Measurements from ENCODE around the gene LARP1B.
A peak's percentile ranks its signal among the peaks of the same experiment; 100 is the strongest.
"Not testable (repeated sequence)": the region's sequence is repeated elsewhere in the genome, so short reads cannot be mapped to it uniquely, and the experiment has no call there.

The LARP1B gene

GRCh38 chr4:128060699-128061565, at the start of gene LARP1B:
Gene LARP1B, plus strand, starts transcription at chr4:128061312. Its CDS starts 13,640 bp downstream, at chr4:128074952.
- peak; percentile 90 for DNase-seq

GRCh38 chr4:128025319-128025718, 35.8 kb upstream of the LARP1B start:
- no peak for DNase-seq

- no peak for DNase-seq
These were observed 31.2 kb upstream of the LARP1B start for GRCh38 chr4:128029907-128030306.

- DNase-seq, result no peak
These were observed 29.2 kb upstream of the LARP1B start for GRCh38 chr4:128031756-128032384.

- no peak for DNase-seq
These were observed 21.5 kb upstream of the LARP1B start for GRCh38 chr4:128039568-128039967.

GRCh38 chr4:128047019-128047418, 14.1 kb upstream of the LARP1B start:
- DNase-seq, result not testable (repeated sequence)

- DNase-seq, result not testable (repeated sequence)
These were observed 13.6 kb upstream of the LARP1B start for GRCh38 chr4:128047514-128047913.

GRCh38 chr4:128051229-128051628, 9.9 kb upstream of the LARP1B start:
- not testable (repeated sequence) for DNase-seq

- not testable (repeated sequence) for DNase-seq
These were observed 6.2 kb upstream of the LARP1B start for GRCh38 chr4:128054907-128055306.

GRCh38 chr4:128055441-128056206, 5.5 kb upstream of the LARP1B start:
- not testable (repeated sequence) for DNase-seq

GRCh38 chr4:128056396-128056795, 4.7 kb upstream of the LARP1B start:
- no peak for DNase-seq

- no peak for DNase-seq
These were observed 902 bp upstream of the LARP1B start for GRCh38 chr4:128060121-128060698.

- DNase-seq, result peak; percentile 9
These were observed 739 bp downstream of the LARP1B start for GRCh38 chr4:128061566-128062536.

- not testable (repeated sequence) for DNase-seq
These were observed 5.3 kb downstream of the LARP1B start for GRCh38 chr4:128066453-128066820.

- DNase-seq, result no peak
These were observed 7.8 kb downstream of the LARP1B start for GRCh38 chr4:128068918-128069317.

- no peak for DNase-seq
These were observed 15.4 kb downstream of the LARP1B start for GRCh38 chr4:128076464-128076863.

GRCh38 chr4:128095293-128095692, 34.2 kb downstream of the LARP1B start:
- not testable (repeated sequence) for DNase-seq

- DNase-seq, result no peak
These were observed 46.7 kb downstream of the LARP1B start for GRCh38 chr4:128107766-128108165.

GRCh38 chr4:128123036-128123435, 61.9 kb downstream of the LARP1B start:
- no peak for DNase-seq

GRCh38 chr4:128130621-128131020, 69.5 kb downstream of the LARP1B start:
- no peak for DNase-seq

GRCh38 chr4:128134925-128135324, 73.8 kb downstream of the LARP1B start:
- DNase-seq, result no peak

GRCh38 chr4:128135391-128135790, 74.3 kb downstream of the LARP1B start:
- DNase-seq, result no peak
